Nephron progenitor cell (in vitro differentiated cells): ENCODE results near the gene PTRH2.
A peak's percentile ranks its signal among the peaks of the same experiment; 100 is the strongest.
"Not testable (repeated sequence)": the region's sequence is repeated elsewhere in the genome, so short reads cannot be mapped to it uniquely, and the experiment has no call there.

Experiments used
- DNase-seq: peaks from one replicate; pipeline ENCODE4 v3.0.0; 2021
- H3K27ac Mint-ChIP-seq: 2 replicates; pipeline ENCODE4 v1.8.0; 2021; ENCODE audit warnings: mild to moderate bottlenecking, moderate library complexity, mixed read lengths
- H3K27me3 Mint-ChIP-seq: 2 replicates; pipeline ENCODE4 v1.8.0; 2021; ENCODE audit warnings: mild to moderate bottlenecking, low read depth, mixed read lengths; ENCODE audit not compliant: poor library complexity
- H3K36me3 Mint-ChIP-seq: 2 replicates; pipeline ENCODE4 v1.8.0; 2021; ENCODE audit warnings: low read depth, mixed read lengths
- H3K4me1 Mint-ChIP-seq: 2 replicates; pipeline ENCODE4 v1.8.0; 2021; ENCODE audit warnings: mixed read lengths
- H3K4me3 Mint-ChIP-seq: 2 replicates; pipeline ENCODE4 v1.8.0; 2021; ENCODE audit warnings: mild to moderate bottlenecking, moderate library complexity, mixed read lengths
- H3K9me3 Mint-ChIP-seq: 2 replicates; pipeline ENCODE4 v1.8.0; 2021; ENCODE audit warnings: mild to moderate bottlenecking, moderate library complexity, mixed read lengths
- TF ChIP-seq, protein P1 (sequence below): fragments of 200-600 bp; sonication (generic); IDR thresholded peaks from 2 replicates; pipeline ENCODE4 v1.5.0; 2021; ENCODE audit warnings: antibody characterized with exemption

PTRH2 gene

GRCh38 chr17:59675231-59675630, 32.0 kb downstream of the PTRH2 start:
- Mint-ChIP-seq H3K36me3 (peaks cover 39% of the 10 kb centered on the region), H3K4me1 (no peaks in the 10 kb centered on the region), H3K9me3 (no peaks in the 10 kb centered on the region), H3K4me3 (no peak overlapping the region), H3K27me3 (no peaks in the 10 kb centered on the region), H3K27ac (no peak overlapping the region)
- TF ChIP-seq, protein P1, sequence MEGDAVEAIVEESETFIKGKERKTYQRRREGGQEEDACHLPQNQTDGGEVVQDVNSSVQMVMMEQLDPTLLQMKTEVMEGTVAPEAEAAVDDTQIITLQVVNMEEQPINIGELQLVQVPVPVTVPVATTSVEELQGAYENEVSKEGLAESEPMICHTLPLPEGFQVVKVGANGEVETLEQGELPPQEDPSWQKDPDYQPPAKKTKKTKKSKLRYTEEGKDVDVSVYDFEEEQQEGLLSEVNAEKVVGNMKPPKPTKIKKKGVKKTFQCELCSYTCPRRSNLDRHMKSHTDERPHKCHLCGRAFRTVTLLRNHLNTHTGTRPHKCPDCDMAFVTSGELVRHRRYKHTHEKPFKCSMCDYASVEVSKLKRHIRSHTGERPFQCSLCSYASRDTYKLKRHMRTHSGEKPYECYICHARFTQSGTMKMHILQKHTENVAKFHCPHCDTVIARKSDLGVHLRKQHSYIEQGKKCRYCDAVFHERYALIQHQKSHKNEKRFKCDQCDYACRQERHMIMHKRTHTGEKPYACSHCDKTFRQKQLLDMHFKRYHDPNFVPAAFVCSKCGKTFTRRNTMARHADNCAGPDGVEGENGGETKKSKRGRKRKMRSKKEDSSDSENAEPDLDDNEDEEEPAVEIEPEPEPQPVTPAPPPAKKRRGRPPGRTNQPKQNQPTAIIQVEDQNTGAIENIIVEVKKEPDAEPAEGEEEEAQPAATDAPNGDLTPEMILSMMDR = no peak
- no peak for DNase-seq

DNA sequence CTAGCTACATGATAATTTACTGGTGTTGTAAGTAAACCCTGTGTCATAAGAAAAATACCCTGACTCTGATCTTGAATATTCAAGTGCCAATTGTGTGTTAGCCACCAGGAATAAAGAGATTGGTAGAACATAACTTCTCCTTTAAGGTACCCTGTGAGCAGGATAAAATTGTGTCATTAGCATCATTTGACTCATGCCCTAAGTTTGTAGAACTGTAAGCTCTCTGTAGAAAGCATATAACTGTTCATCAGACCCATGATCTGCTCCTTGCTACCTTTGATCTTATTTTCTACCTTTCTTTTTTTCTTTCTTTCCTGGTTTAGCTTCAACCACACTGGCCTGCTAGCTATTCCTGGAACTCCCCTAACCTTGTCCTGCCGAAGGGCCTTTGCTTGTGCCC, 35.8 kb downstream of the PTRH2 start:
- peaks cover 28% of the 10 kb centered on the region for H3K36me3 Mint-ChIP-seq
- peak overlapping the region; percentile 15 for H3K27ac Mint-ChIP-seq
- no peaks in the 10 kb centered on the region for H3K4me1 Mint-ChIP-seq
- H3K27me3 Mint-ChIP-seq = no peaks in the 10 kb centered on the region
- TF ChIP-seq, protein P1 = no peak
- no peak overlapping the region for H3K4me3 Mint-ChIP-seq
- no peak for DNase-seq
- no peaks in the 10 kb centered on the region for H3K9me3 Mint-ChIP-seq

- H3K9me3 Mint-ChIP-seq = no peaks in the 10 kb centered on the region
- no peaks in the 10 kb centered on the region for H3K27me3 Mint-ChIP-seq
- no peak overlapping the region for H3K4me3 Mint-ChIP-seq
- H3K27ac Mint-ChIP-seq = no peak overlapping the region
- no peaks in the 10 kb centered on the region for H3K4me1 Mint-ChIP-seq
- DNase-seq = no peak
- H3K36me3 Mint-ChIP-seq = peaks cover 27% of the 10 kb centered on the region
- TF ChIP-seq, protein P1 = no peak
Observed at GRCh38 chr17:59669944-59670343, 37.3 kb downstream of the PTRH2 start.

DNA sequence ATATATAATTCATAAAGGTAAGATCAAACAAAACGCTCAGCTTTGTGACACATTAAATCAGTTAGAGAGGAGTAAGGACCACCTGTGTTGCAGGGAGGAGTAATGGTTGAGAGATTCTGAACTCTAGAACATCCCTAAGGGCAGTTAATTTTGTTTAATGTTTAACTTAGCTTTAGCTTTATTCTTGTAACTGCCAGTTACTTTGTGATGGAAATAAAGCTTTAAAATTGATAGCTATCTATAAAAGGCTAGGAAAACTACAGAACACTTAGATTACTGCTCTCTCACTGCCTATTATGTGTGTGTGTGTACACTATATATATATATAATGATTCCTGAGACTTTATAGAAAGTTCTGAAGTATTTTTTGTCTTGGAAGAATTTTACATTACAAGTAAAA, 37.8 kb downstream of the PTRH2 start:
- Mint-ChIP-seq H3K4me3 (no peak overlapping the region), H3K27ac (no peak overlapping the region), H3K9me3 (no peaks in the 10 kb centered on the region), H3K36me3 (peaks cover 29% of the 10 kb centered on the region), H3K4me1 (no peaks in the 10 kb centered on the region), H3K27me3 (no peaks in the 10 kb centered on the region)
- TF ChIP-seq, protein P1 = no peak
- no peak for DNase-seq

- Mint-ChIP-seq H3K9me3 (no peaks in the 10 kb centered on the region), H3K36me3 (peaks cover 30% of the 10 kb centered on the region), H3K27ac (no peak overlapping the region), H3K4me1 (no peaks in the 10 kb centered on the region), H3K4me3 (no peak overlapping the region), H3K27me3 (no peaks in the 10 kb centered on the region)
- no peak for DNase-seq
- TF ChIP-seq, protein P1 = no peak
Observed at GRCh38 chr17:59668816-59669215, 38.4 kb downstream of the PTRH2 start.

- Mint-ChIP-seq H3K27ac (no peak overlapping the region), H3K27me3 (no peaks in the 10 kb centered on the region), H3K4me3 (no peak overlapping the region), H3K9me3 (no peaks in the 10 kb centered on the region), H3K4me1 (no peaks in the 10 kb centered on the region), H3K36me3 (peaks cover 50% of the 10 kb centered on the region)
- no peak for DNase-seq
- TF ChIP-seq, protein P1 = no peak
Observed at GRCh38 chr17:59666235-59666634, 41.0 kb downstream of the PTRH2 start.

DNA sequence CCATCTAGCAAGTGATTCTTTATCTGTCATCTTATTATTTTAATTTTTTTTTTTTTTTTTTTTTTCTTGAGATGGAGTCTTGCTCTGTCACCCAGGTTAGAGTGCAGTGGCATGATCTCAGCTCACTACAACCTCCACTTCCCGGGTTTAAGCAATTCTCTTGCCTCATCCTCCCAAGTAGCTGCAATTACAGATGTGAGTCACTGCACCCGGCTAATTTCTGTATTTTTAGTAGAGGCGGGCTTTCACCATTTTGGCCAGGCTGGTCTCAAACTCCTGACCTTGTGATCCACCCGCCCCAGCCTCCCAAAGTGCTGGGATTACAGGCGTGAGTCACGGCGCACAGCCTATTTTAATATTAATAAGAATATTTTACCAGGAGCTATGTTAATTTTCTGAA, 50.6 kb downstream of the PTRH2 start:
- H3K4me1 Mint-ChIP-seq, H3K27ac Mint-ChIP-seq, H3K27me3 Mint-ChIP-seq, DNase-seq, H3K4me3 Mint-ChIP-seq: not testable (repeated sequence)
- peaks cover 20% of the 10 kb centered on the region for H3K9me3 Mint-ChIP-seq
- peaks cover 82% of the 10 kb centered on the region for H3K36me3 Mint-ChIP-seq
